Measurements from ENCODE around the gene KBTBD4. TPM values are rescaled to one million over a fixed set of nuclear protein-coding genes. Genes with fewer than 3 reads are reported as not detected.

KBTBD4 gene
- 13.2 TPM for total RNA-seq
- long read RNA-seq, transcript KBTBD4-209 (3 exons, 3,079 nt) = minor isoform, 7 of 59 reads
- long read RNA-seq, transcript KBTBD4-202 (4 exons, 2,372 nt) = major isoform, 42 of 59 reads
- long read RNA-seq, partial matches to known transcripts = 1 of 59 reads
- long read RNA-seq, other reads (novel, unspliced or antisense) = 7 of 59 reads

DNA sequence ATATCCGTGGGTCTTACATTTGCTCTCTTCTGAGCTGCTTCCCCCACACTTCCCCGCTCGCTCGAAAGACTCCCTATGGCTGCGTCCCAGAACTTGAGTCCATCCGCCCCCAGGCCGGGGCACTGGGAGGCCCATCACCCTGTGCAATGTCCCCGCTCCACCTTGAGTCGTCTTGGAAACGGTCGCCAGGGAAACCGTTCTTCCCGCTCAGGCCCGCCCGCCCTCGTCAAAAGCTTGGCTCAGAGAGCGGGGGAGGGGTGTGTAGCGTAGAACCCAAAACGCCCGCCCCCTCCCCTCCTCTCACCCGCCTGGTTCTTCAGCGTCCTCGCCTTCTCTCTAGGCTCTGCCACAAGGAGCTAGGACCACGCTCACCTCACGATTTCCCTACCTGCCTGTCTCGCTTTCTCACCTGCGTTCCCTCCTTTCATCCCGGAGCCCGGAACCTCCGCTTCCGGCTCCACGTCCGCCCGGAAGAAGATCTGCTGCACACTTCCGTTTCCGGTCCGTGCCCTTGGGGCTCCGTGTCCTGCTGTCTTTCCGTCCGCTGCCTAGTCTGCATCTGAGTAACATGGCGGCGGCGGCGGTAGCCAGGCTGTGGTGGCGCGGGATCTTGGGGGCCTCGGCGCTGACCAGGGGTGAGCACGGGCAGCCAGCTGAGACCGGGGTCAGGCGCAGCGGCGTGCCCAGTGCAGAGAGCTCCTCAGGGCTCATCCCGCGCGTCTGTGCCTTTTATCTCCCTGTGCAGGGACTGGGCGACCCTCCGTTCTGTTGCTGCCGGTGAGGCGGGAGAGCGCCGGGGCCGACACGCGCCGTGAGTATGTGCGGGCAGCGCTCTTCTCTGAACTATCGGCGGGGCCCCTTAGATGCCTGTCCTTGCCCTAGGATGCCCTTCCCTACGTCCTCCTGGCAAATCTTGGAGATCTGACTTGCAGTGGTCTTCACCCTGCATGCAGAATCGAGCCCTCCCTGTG is at the start of gene KBTBD4, which contains the start of gene NDUFS3:
KBTBD4 (minus strand) TSS at position 447 of the 971 bp plus-strand sequence; CDS start at position 428, 19 bp downstream.
NDUFS3 (plus strand) TSS at position 551 of the 971 bp plus-strand sequence; CDS start at position 569, 18 bp downstream.
- DNase-seq = peak; percentile 87
- intact Hi-C loops (cut with micrococcal nuclease) = no loop called here
- peak; percentile 95 for ATAC-seq

DNA sequence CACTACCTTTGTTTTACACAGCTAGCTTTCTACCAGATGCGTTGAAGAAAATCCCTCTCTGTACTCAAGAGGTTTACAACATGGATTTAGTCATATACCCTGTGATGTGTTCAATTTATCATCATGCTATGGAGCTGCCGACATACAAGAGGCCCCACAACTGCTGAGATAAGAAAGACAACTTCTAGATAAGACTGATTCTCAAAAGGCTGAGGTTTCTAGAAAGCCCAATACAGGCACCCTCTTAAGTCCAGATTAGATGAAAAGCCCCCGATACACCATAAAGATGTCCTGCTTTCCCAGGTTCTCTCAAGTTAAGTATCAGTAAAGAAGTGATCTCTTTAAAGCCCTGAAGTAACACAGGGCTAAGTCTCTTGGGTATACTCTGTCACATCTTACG is 49.3 kb upstream of the KBTBD4 start:
- DNase-seq (no peak), ATAC-seq (no peak)
- intact Hi-C loops (cut with micrococcal nuclease) = no loop called here

DNA sequence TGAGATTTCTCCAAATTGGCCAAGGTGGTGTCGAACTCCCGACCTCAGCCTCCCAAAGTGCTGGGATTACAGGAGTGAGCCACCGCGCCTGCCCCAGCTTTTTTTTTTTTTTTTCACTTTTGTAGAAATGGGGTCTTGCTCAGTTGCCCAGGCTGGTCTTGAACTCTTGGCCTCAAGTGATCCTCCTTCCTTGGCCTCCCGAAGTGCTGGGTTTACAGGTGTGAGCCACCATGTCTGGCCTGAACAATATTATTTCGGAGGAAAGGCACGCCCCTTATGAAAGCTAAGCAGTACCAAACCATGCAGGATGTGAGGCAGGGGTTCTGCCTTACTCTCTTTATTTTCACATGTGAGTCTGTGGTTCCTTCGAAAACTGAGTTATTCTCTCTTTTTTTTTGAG is 47.5 kb upstream of the KBTBD4 start:
- no peak for DNase-seq
- intact Hi-C loops (cut with micrococcal nuclease) = no loop called here
- ATAC-seq = no peak

DNA sequence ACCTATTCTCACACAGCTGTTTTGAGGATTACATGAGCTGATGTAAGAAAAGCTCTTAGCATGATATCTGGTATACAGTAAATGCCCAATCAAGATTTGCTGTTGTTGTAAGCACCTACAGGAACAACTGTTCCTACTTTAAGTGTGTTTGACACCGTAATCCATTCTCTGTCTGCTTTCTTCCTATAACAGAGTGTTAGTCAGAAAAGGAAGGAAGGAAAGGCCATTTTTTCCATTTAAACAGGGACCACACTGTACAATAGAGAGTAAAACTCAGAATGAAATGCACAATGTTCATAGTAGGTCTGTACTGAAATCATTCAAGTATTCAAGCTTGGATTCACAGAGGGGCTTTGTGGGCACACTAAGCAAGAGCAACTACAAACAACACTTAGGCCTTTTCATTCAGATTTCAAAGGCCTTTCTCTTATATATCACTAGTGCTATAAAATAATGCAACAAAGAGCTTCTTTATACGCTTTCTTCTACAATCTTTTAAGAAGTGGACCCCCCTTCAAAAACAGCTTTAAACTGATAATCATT is 42.1 kb upstream of the KBTBD4 start:
- intact Hi-C loops (cut with micrococcal nuclease) = no loop called here
- ATAC-seq = no peak

DNA sequence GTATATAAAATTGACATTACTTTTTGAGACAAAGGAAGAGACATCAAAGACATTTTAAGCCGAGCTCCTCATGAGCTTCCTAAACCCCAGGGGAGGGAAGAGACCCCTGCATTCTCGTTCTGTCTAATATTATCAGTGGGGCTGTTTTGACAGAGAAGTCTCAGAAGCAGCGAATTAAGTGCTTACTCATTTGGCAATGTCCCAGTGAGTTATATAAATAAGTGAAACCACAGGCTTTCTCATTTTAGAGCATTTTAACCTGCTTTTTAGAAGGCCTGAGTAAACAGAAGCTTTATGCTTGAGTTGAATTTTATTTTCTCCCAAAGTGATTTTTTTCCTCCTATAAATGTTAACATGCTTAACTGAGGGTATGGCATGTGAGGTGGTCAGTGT is 38.6 kb upstream of the KBTBD4 start:
- intact Hi-C loops (cut with micrococcal nuclease) = no loop called here
- no peak for ATAC-seq
- DNase-seq = no peak

More for the DNA sequence above, 42.1 kb upstream of the KBTBD4 start:
- no peak for DNase-seq

DNA sequence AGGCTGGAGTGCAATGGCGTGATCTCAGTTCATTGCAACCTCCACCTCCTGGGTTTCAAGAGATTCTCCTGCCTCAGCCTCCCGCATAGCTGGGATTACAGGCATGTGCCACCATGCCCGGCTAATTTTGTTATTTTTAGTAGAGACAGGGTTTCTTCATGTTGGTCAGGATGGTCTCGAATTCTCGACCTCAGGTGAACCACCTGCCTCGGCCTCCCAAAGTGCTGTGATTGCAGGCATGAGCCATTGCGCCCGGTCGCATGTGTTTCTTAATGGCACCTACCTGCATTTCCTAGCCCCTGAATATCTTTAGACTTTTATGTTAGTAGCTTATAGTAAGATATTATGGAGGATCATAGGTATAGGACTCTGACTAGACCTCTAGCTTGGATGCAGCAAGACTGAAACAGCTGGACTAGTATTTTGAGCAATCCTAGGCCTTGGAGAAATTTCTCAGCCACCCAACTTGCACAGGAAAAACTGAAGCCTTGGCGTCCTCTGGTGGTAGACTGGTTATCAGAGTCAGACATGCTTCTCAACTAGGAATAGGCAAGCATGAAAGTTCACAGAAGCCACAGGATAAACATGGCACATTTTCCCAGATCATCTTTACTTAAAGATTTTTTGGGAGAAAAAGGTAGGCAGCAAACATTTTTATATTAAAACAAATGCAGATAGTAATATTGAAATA is 38.1 kb upstream of the KBTBD4 start:
- ATAC-seq = peak; percentile 83
- DNase-seq = no peak
- intact Hi-C loops (cut with micrococcal nuclease) = no loop called here

DNA sequence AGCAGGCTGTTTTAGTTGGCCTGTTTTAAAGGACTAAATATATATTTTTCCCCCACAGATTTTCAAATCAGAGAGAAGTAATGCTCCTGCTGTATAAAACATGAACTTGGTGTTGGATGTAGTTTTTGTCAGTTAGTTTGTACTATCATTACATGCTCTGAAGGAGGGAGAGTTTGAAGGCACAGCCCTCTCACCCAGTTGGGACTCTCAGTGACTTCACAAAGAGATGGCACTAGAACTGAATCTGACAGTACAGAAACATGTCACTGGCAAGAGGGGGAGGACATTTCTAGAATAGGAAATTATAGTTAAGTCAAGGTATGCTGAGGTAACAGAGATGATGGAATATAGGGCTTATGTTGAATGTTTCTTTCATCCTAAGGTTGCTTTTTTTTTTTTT is 36.5 kb upstream of the KBTBD4 start:
- ATAC-seq (no peak), DNase-seq (no peak)
- intact Hi-C loops (cut with micrococcal nuclease) = no loop called here

DNA sequence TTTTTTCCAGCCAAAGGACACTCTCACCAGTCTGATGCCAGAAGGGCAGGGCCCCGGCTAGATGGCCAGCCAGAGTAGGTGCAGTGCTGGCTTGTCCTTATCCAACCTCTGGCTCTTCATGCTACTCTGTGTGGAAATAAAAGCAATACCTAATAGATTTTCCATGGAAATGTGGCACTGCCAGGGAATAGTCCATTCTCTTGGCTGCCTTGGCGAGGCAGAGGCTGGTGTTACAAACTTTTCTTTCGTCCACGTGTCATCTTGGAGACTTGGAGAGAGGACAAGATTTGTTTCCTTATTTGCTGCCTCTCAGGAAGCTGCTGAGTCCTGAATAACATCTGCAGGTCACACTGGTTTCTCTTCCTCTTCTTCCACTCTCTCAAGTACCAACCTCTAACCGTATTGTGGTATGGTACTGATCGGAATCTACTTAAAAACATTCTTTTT is 32.6 kb upstream of the KBTBD4 start:
- intact Hi-C loops (cut with micrococcal nuclease) = no loop called here

DNA sequence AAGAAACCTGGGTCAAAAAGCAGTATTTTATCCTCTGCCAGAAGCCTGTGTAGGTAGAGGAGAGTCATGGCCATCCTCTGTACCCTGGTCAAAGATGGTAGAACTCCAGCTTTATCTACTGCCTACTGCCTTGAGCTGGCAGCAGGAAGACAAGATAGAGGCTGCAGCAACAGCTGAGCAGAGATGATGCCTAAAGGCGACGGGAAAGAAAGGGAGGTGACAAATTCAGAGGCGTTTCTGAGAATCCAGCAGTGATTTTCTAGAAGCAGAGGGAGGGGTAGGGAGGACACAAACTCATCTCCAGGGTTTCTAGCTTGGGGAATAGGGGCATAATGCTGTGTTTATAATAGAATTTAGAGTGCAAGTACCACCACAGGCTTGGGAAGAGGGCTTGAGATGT is 30.9 kb upstream of the KBTBD4 start:
- ATAC-seq (no peak), DNase-seq (no peak)
- intact Hi-C loops (cut with micrococcal nuclease) = no loop called here

More for the DNA sequence above, 32.6 kb upstream of the KBTBD4 start:
- peak; percentile 52 for ATAC-seq
- peak; percentile 49 for DNase-seq

DNA sequence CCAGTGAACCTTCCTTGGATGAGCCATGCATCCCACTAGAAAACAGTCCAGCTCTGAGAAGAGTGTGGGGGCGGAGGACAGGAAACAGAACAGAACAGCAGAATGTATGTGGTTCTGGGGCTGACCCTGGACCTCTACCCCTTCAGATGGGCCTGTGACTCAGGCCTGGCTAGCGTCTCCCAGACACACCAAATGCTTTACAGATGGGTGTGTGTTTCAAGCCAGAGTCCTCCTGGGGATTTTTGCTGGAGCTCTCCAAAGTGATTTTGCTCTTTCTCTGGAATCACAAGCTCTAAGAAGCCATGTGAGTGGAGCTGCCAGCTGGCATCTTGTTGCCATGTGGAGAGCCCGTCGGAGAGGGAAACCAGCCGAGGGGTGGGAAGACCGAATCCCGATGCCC is 28.6 kb upstream of the KBTBD4 start:
- intact Hi-C loops (cut with micrococcal nuclease) = no loop called here
- DNase-seq = peak; percentile 62
- ATAC-seq = peak; percentile 59

DNA sequence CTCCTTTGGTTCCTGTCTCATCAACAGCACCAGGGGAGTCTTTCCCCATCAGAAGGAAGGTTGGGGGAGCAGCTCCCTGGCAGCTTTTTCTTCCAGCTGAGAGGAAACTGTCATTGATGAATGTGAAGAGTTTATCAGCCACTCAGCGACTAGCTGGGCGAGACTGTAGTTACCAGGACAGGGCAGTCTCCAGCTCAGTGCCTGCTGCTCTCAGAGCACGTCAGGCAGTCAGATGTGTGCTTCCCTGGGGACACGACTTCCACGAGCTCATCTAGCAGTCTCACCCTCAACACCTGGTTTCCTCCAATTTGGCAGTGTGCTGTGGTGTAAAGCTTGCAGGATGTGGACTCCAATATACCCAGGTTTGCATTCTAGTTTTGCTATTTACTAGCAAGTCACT is 28.0 kb upstream of the KBTBD4 start:
- intact Hi-C loops (cut with micrococcal nuclease) = no loop called here
- peak; percentile 86 for ATAC-seq

DNA sequence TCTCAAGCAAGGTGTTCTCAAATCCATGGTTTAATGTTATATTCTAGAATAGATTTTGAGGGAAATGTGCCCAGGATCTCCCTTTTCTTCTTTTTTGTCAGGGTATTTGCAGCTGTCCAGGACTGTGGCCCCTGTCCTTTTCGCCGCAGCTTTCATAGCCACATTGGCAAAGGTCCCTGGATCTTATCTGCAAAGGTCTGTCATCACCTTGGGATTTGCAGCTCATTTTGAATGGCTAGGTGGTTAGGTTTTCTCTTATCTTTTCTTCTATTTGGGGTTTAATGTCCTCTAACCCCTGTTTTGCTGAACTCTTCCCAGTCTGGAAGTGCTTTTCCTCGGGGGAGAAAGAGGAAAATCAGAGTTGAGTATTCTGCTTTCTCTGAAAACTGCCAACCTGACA is 27.2 kb upstream of the KBTBD4 start:
- ATAC-seq = peak; percentile 46
- no peak for DNase-seq
- intact Hi-C loops (cut with micrococcal nuclease) = no loop called here

More for the DNA sequence above, 28.0 kb upstream of the KBTBD4 start:
- DNase-seq = peak; percentile 51

DNA sequence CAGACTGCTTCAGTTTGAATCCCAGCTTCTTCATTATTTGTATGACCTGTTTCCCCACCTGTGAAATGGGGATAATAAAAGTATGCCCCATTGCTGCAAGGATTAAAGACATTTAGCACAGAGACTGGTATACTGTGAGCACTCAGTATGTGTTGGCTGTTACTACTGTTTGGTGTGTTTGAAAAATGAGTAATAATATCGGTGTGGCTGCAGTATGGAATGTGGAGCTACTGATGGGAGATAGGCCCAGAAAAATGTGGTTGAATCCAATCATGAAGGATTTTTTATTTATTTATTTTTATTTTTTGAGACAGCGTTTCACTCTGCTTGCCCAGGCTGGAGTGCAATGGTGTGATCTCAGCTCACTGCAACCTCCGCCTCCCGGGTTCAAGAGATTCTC is 24.5 kb upstream of the KBTBD4 start:
- ATAC-seq (no peak), DNase-seq (no peak)
- intact Hi-C loops (cut with micrococcal nuclease) = no loop called here

DNA sequence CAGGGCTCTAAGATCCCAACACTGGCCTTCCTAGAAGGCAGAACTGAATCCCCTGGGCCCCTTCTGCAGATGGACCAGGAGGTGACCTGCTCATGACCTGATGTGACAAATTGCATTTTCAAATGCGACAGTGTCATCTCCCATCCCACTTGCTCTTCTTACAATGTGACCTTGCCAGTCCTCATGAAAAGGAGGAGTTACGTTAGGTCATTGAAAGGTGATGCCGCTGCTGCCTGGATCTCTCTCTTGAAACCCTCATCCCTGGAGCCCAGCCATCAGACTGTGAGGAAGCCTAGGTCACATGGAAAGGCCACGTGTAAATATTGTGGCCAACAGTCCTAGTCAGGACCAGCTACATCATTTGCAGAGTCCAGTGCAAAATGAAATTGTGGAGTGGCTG is 21.1 kb upstream of the KBTBD4 start:
- DNase-seq (no peak), ATAC-seq (no peak)
- intact Hi-C loops (cut with micrococcal nuclease) = no loop called here

DNA sequence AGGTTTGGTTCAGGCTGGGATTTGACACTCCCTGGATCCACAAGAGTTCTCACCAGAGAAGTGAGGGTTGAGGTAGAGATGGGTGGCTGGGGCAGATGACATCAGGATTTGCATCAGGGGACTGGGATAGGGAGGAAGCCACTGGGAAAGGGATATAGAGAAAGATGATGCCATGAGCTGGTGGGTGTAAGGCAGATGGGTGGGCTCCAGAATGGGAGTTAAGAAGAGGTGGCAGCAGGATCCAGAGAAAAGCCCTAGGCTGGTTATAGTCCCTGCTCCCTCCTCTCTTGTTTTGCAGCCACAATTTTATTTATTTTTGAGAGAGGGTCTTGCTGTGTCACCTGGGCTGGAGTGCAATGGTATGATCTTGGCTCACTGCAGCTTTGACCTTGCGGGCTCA is 17.2 kb upstream of the KBTBD4 start:
- ATAC-seq (no peak), DNase-seq (no peak)
- intact Hi-C loops (cut with micrococcal nuclease) = no loop called here

DNA sequence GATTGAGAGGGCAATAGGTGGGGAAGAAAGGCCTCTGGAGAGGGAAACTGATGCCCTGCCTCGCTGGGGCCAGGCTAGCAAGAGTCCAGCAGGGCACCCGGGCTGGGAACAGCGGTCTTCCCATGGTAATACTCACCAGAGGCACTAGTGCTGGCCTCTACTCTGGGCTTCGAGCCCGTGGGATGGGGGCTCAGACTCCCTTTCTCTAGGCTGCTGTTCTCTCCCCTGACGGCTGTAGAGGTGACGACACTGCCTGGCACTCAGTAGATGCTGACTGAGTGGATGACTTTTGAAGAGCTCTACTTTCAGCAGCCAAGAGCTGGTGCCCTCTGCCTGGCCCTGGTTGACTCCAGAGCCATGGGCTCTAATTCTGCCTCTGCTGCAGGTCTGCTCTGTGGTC is 16.3 kb upstream of the KBTBD4 start:
- peak; percentile 66 for DNase-seq
- peak; percentile 94 for ATAC-seq
- intact Hi-C loops (cut with micrococcal nuclease) = no loop called here

DNA sequence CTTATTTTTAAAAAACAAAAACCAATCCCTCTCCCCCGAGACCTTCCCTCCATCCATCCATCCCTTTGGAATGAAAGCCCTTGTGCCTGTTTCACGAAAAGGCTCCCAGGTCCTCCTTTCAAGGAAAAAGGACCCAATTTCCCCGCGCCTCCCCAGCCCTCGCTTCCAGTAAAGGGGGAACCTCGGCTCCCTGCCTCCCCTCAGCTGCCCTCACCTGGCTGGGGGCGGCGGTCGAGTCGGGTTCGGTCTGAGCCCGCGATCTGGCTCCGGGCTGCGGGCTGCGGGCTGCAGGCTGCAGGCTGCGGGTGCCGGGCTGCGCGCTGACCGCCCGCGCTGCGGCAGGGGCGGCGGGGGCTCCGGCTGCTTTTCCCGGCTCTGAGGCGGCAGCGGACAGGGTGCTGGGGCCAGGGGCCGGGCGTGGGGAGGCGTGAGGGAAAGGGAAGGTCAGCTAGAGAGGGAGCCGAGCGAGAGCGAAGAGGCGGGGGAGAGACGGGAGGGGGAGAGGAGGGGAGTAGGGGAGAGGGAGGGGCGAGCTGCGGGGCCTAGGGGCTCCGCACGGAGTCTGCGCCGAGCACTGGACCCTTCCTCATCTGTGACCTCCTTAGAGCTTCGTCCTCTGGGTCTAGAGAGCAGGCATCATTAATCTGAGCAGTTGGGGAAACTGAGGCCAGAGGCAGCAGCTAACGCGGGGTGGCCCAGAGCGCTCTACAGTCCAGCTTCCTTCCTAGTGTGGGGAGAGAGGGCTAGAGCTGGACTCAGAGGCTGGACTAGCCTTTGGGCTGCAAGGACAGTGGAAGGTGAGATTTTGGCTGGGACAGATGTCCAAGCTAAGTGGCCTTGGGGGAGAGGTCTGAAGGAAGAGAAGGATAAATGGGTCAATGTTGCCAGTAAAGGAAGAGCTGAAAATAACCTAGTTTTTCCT is 15.4 kb upstream of the KBTBD4 start, which contains the start of gene C1QTNF4:
C1QTNF4 (minus strand) TSS at position 478 of the 922 bp plus-strand sequence. CDS start 3,601 bp downstream, outside the sequence.
- no peak for ATAC-seq
- no peak for DNase-seq
- intact Hi-C loops (cut with micrococcal nuclease) = no loop called here

DNA sequence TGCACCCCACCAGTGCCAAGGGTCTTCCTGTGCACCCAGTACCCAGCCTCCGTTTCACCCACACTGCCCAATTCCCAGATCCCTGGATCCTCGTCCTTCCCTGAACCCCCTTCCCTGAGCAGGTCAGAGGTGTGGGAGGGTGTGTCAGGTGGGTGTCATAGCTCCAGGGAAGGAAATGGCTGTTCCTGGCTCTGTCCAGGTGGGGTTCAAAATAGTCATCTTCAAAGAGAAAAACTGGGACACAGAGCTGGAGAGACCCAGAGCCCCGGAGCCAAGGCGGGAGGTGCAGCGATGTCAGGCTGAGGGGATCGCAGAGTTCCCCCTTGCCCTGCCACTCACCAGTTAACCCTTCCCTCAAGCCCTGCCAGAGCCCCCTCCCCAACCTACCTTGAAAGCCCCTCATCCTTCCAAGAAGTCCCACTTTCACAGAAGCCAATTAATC is 14.7 kb upstream of the KBTBD4 start:
- DNase-seq (no peak), ATAC-seq (no peak)
- intact Hi-C loops (cut with micrococcal nuclease) = no loop called here

Data from left ventricle myocardium superior (tissue), 1 donor.